Liver (tissue), 9 donors: ENCODE results near the gene PLA2G4B. TPM values are rescaled to one million over a fixed set of nuclear protein-coding genes. Genes with fewer than 3 reads are reported as not detected.

Source experiments
- DNase-seq: peaks from one replicate; pipeline ENCODE4 v3.0.0-alpha.2; 2017; ENCODE audit warnings: low spot score
- H3K27ac ChIP-seq, 2 donors: one replicate each; pipeline ENCODE4 v1.7.0; 2013; ENCODE audit warnings: inconsistent platforms in 2 of 2, low read length in 2 of 2, control low read depth in 1 of 2, low read depth in 1 of 2, mild to moderate bottlenecking in 1 of 2
- H3K27me3 ChIP-seq, 4 donors: one replicate each; pipeline versions ENCODE4 v1.6.1 to v1.7.0; 2013; ENCODE audit warnings: low read length in 3 of 4, inconsistent platforms in 1 of 4, mild to moderate bottlenecking in 1 of 4, moderate library complexity in 1 of 4; ENCODE audit not compliant: control insufficient read depth in 4 of 4, insufficient read depth in 4 of 4
- H3K36me3 ChIP-seq, 4 donors: one replicate each; pipeline versions ENCODE4 v1.6.1 to v1.7.0; 2013; ENCODE audit warnings: low read length in 3 of 4, mild to moderate bottlenecking in 3 of 4, low read depth in 1 of 4, moderate library complexity in 1 of 4; ENCODE audit not compliant: control insufficient read depth in 4 of 4, insufficient read depth in 3 of 4
- H3K4me1 ChIP-seq, 4 donors: one replicate each; pipeline versions ENCODE4 v1.6.1 to v1.7.0; 2013; ENCODE audit warnings: low read length in 3 of 4, mild to moderate bottlenecking in 3 of 4, moderate library complexity in 1 of 4; ENCODE audit not compliant: control insufficient read depth in 4 of 4, insufficient read depth in 4 of 4
- H3K4me3 ChIP-seq, 3 donors: one replicate each; pipeline versions ENCODE4 v1.6.1 to v1.7.0; 2013; ENCODE audit warnings: low read length in 3 of 3, control low read depth in 1 of 3, low read depth in 1 of 3, mild to moderate bottlenecking in 1 of 3
- H3K9ac ChIP-seq, 2 donors: one replicate each; pipeline ENCODE4 v1.7.0; 2013; ENCODE audit warnings: low read length in 2 of 2, mild to moderate bottlenecking in 2 of 2, moderate library complexity in 2 of 2, control low read depth in 1 of 2, low read depth in 1 of 2
- H3K9me3 ChIP-seq, 4 donors: one replicate each; pipeline versions ENCODE4 v1.6.1 to v1.7.0; 2013; ENCODE audit warnings: low read length in 3 of 4; ENCODE audit not compliant: control insufficient read depth in 4 of 4
- EGR1 ChIP-seq, 2 donors: IDR thresholded peaks; 2 replicates each; pipeline ENCODE4 v1.6.1; 2016 to 2018; ENCODE audit warnings: antibody characterized with exemption in 2 of 2, low read depth in 2 of 2
- FOXA1 ChIP-seq: IDR thresholded peaks from 2 replicates; pipeline ENCODE4 v1.6.1; 2016; ENCODE audit warnings: antibody characterized with exemption
- GABPA ChIP-seq, 2 donors: IDR thresholded peaks in 1 of 2; conservative IDR thresholded peaks in 1 of 2; 2 replicates each; pipeline ENCODE4 v1.6.1; 2016; ENCODE audit warnings: antibody characterized with exemption in 2 of 2, mild to moderate bottlenecking in 1 of 2, moderate library complexity in 1 of 2
- HNF4G ChIP-seq: IDR thresholded peaks from 2 replicates; pipeline ENCODE4 v1.6.1; 2016; ENCODE audit warnings: antibody characterized with exemption
- JUND ChIP-seq, 2 donors: IDR thresholded peaks; 2 replicates each; pipeline ENCODE4 v1.6.1; 2016; ENCODE audit warnings: antibody characterized with exemption in 2 of 2
- RAD21 ChIP-seq, 2 donors: IDR thresholded peaks; 2 replicates each; pipeline ENCODE4 v1.6.1; 2016; ENCODE audit warnings: antibody characterized with exemption in 2 of 2, mild to moderate bottlenecking in 2 of 2
- RXRA ChIP-seq, 2 donors: IDR thresholded peaks; 2 replicates each; pipeline ENCODE4 v1.6.1; 2017 to 2018; ENCODE audit warnings: antibody characterized with exemption in 2 of 2, mild to moderate bottlenecking in 1 of 2
- SP1 ChIP-seq: IDR thresholded peaks from 2 replicates; pipeline ENCODE4 v1.6.1; 2018; ENCODE audit warnings: antibody characterized with exemption, mild to moderate bottlenecking
- YY1 ChIP-seq: IDR thresholded peaks from 2 replicates; pipeline ENCODE4 v1.6.1; 2016; ENCODE audit warnings: antibody characterized with exemption, mild to moderate bottlenecking
- WGBS: extraction: QIAGEN DNeasy Blood & Tissue Kit; methylation state at CpG from one replicate; pipeline ENCODE4 v1.1.7; 2013; 5-methylcytosine and 5-hydroxymethylcytosine counted together
- polyA plus RNA-seq, 2 donors: library from polyadenylated mRNA; stranded (reverse) in 1 of 2; unstranded in 1 of 2; fragments of 200-250 nt in 1 of 2; fragments of >200 nt in 1 of 2; fragmentation: Nextera tagmentation in 1 of 2; extraction: Ambion mirVana in 1 of 2; gene quantifications; one replicate each; pipeline versions ENCODE4 v1.2.1 to v1.2.3, GENCODE V29; 2013 to 2015
- total RNA-seq, 2 donors: library from RNA; depleted of rRNA; stranded (reverse); fragments of >200 nt; gene quantifications; one replicate each; pipeline ENCODE4 v1.2.3, GENCODE V29; 2014
- TF ChIP-seq, protein P1 (sequence below): IDR thresholded peaks from 2 replicates; pipeline ENCODE4 v1.6.1; 2016; ENCODE audit warnings: antibody characterized with exemption, mild to moderate bottlenecking
- TF ChIP-seq, protein P2 (sequence below): IDR thresholded peaks from 2 replicates; pipeline ENCODE4 v1.6.1; 2016; ENCODE audit warnings: antibody characterized with exemption
- TF ChIP-seq, protein P3 (sequence below): IDR thresholded peaks from 2 replicates; pipeline ENCODE4 v1.6.1; 2016; ENCODE audit warnings: antibody characterized with exemption
- TF ChIP-seq, protein P4 (sequence below): fragments of 150-350 bp; IDR thresholded peaks from 2 replicates; pipeline ENCODE4 v1.5.1; 2017; ENCODE audit warnings: improper control_type of control experiment, low read depth, low read length; ENCODE audit not compliant: missing input control
- TF ChIP-seq, protein P5 (sequence below): IDR thresholded peaks from 2 replicates; pipeline ENCODE4 v1.6.1; 2016; ENCODE audit warnings: antibody characterized with exemption
- donor health status: healthy.
- donor health status: healthy.
- donor health status: healthy.
- donor health status: healthy.
- donor health status: healthy.

The PLA2G4B gene
- total and polyA plus RNA-seq, 4 donors = 0.33 to 3.6 (median 2.3) TPM

DNA sequence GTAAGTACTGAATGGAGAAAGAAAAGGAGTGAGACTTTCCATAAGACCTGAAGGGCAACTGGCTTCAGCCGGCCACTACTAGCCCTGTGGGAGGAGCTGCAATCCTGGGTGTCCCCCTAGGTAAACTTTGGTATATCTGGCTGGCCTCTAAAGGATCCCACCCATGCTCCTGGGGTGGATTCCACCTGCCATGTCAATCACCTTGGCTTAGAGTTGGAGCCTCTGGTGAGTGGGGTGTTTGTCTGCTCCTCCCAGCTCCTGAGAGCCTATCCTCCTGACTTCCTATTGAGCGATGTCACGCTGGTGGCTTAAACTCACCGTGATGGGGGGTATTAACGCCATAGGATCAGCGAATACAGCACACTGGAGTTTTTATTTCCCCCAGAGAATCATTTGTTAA, 52.6 kb downstream of the PLA2G4B start:
- Histone ChIP-seq H3K4me1 (peaks cover 7 to 21% (median 13%) of the 10 kb centered on the region in 4 donors), H3K27ac (no peak overlapping the region), H3K36me3 (no peaks in the 10 kb centered on the region), H3K4me3 (no peak overlapping the region), H3K9ac (no peak overlapping the region), H3K27me3 (no peaks in the 10 kb centered on the region), H3K9me3 (no peaks in the 10 kb centered on the region)
- no peak for TF ChIP-seq EGR1 (IDR thresholded peaks at IDR 0.05; ENCODE audit: low read depth in 2 of 2)
- TF ChIP-seq YY1 = no peak
- no peak for TF ChIP-seq SP1
- no peak for TF ChIP-seq RXRA (IDR thresholded peaks at IDR 0.05)
- TF ChIP-seq RAD21 (IDR thresholded peaks at IDR 0.05) = no peak
- no peak for DNase-seq
- 89% methylated on average over 6 of the region's 6 CpGs for WGBS

DNA sequence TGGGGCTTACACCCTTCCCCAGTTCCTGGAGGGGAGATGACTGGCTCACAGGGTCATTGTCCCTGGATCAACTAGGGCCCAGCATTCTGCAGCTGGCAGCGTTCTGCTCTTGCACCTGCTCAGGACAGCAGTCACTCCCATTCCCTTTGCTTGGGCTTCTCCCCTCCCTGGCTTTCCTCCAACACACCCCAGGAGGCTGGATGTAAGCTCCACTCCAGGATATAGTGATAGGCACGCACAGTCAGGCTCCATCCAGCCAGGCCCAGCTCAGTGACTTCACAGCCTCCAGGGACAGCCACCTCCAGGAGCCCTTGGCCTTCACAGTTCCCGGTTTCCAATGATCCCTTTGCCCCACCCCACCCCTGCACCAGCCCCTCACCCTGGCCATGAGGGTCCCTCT, 53.3 kb downstream of the PLA2G4B start:
- no peaks in the 10 kb centered on the region for H3K27me3 ChIP-seq
- 85% methylated on average over 3 of the region's 3 CpGs for WGBS
- H3K4me1 ChIP-seq = peaks cover 7 to 21% (median 13%) of the 10 kb centered on the region in 4 donors
- DNase-seq = no peak
- H3K36me3 ChIP-seq = no peaks in the 10 kb centered on the region
- H3K4me3 ChIP-seq = no peak overlapping the region
- H3K27ac ChIP-seq = no peak overlapping the region
- H3K9ac ChIP-seq = no peak overlapping the region
- TF ChIP-seq JUND (IDR thresholded peaks at IDR 0.05) (no peak), RAD21 (IDR thresholded peaks at IDR 0.05) (no peak), EGR1 (IDR thresholded peaks at IDR 0.05; ENCODE audit: low read depth in 2 of 2) (no peak), HNF4G (no peak), GABPA (IDR thresholded peaks at IDR 0.05 in 1 of 2, conservative IDR thresholded peaks at IDR 0.05 in 1 of 2) (no peak), YY1 (no peak), SP1 (no peak), RXRA (IDR thresholded peaks at IDR 0.05) (no peak), FOXA1 (no peak)
- TF ChIP-seq, protein P1, sequence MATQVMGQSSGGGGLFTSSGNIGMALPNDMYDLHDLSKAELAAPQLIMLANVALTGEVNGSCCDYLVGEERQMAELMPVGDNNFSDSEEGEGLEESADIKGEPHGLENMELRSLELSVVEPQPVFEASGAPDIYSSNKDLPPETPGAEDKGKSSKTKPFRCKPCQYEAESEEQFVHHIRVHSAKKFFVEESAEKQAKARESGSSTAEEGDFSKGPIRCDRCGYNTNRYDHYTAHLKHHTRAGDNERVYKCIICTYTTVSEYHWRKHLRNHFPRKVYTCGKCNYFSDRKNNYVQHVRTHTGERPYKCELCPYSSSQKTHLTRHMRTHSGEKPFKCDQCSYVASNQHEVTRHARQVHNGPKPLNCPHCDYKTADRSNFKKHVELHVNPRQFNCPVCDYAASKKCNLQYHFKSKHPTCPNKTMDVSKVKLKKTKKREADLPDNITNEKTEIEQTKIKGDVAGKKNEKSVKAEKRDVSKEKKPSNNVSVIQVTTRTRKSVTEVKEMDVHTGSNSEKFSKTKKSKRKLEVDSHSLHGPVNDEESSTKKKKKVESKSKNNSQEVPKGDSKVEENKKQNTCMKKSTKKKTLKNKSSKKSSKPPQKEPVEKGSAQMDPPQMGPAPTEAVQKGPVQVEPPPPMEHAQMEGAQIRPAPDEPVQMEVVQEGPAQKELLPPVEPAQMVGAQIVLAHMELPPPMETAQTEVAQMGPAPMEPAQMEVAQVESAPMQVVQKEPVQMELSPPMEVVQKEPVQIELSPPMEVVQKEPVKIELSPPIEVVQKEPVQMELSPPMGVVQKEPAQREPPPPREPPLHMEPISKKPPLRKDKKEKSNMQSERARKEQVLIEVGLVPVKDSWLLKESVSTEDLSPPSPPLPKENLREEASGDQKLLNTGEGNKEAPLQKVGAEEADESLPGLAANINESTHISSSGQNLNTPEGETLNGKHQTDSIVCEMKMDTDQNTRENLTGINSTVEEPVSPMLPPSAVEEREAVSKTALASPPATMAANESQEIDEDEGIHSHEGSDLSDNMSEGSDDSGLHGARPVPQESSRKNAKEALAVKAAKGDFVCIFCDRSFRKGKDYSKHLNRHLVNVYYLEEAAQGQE = no peak
- TF ChIP-seq, protein P2, sequence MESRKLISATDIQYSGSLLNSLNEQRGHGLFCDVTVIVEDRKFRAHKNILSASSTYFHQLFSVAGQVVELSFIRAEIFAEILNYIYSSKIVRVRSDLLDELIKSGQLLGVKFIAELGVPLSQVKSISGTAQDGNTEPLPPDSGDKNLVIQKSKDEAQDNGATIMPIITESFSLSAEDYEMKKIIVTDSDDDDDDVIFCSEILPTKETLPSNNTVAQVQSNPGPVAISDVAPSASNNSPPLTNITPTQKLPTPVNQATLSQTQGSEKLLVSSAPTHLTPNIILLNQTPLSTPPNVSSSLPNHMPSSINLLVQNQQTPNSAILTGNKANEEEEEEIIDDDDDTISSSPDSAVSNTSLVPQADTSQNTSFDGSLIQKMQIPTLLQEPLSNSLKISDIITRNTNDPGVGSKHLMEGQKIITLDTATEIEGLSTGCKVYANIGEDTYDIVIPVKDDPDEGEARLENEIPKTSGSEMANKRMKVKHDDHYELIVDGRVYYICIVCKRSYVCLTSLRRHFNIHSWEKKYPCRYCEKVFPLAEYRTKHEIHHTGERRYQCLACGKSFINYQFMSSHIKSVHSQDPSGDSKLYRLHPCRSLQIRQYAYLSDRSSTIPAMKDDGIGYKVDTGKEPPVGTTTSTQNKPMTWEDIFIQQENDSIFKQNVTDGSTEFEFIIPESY = no peak
- TF ChIP-seq, protein P3, sequence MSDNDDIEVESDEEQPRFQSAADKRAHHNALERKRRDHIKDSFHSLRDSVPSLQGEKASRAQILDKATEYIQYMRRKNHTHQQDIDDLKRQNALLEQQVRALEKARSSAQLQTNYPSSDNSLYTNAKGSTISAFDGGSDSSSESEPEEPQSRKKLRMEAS = no peak
- TF ChIP-seq, protein P4, sequence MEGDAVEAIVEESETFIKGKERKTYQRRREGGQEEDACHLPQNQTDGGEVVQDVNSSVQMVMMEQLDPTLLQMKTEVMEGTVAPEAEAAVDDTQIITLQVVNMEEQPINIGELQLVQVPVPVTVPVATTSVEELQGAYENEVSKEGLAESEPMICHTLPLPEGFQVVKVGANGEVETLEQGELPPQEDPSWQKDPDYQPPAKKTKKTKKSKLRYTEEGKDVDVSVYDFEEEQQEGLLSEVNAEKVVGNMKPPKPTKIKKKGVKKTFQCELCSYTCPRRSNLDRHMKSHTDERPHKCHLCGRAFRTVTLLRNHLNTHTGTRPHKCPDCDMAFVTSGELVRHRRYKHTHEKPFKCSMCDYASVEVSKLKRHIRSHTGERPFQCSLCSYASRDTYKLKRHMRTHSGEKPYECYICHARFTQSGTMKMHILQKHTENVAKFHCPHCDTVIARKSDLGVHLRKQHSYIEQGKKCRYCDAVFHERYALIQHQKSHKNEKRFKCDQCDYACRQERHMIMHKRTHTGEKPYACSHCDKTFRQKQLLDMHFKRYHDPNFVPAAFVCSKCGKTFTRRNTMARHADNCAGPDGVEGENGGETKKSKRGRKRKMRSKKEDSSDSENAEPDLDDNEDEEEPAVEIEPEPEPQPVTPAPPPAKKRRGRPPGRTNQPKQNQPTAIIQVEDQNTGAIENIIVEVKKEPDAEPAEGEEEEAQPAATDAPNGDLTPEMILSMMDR = no peak
- TF ChIP-seq, protein P5, sequence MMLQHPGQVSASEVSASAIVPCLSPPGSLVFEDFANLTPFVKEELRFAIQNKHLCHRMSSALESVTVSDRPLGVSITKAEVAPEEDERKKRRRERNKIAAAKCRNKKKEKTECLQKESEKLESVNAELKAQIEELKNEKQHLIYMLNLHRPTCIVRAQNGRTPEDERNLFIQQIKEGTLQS = no peak
- H3K9me3 ChIP-seq = no peaks in the 10 kb centered on the region
